Measurements from ENCODE around the gene HSDL2.

HSDL2 gene

GRCh38 chr9:112505607-112506006 lies 125.7 kb downstream of the HSDL2 start:
- TF ChIP-seq ZFP30 (CRISPR knock-in tag; IDR thresholded peaks at IDR 0.05) (no peak), ZNF565 (CRISPR knock-in tag; conservative IDR thresholded peaks at IDR 0.05; ENCODE audit: low read depth) (no peak), SNAI2 (CRISPR knock-in tag; IDR thresholded peaks at IDR 0.05) (no peak), OSR1 (CRISPR knock-in tag; IDR thresholded peaks at IDR 0.05) (no peak), ISL1 (CRISPR knock-in tag; IDR thresholded peaks at IDR 0.05) (no peak), ARNTL (CRISPR knock-in tag; IDR thresholded peaks at IDR 0.05; ENCODE audit: borderline replicate concordance, low read depth) (no peak), BACH2 (CRISPR knock-in tag; IDR thresholded peaks at IDR 0.05; ENCODE audit: borderline replicate concordance) (no peak), PPARA (CRISPR knock-in tag; IDR thresholded peaks at IDR 0.05; ENCODE audit: borderline replicate concordance) (no peak), ZNF8 (CRISPR knock-in tag; IDR thresholded peaks at IDR 0.05) (no peak), ZC3H10 (CRISPR knock-in tag; IDR thresholded peaks at IDR 0.05) (no peak), CSDC2 (CRISPR knock-in tag; IDR thresholded peaks at IDR 0.05) (no peak), GLIS3 (CRISPR knock-in tag; IDR thresholded peaks at IDR 0.05) (no peak), TCF4 (CRISPR knock-in tag; IDR thresholded peaks at IDR 0.05; ENCODE audit: borderline replicate concordance) (no peak), ZNF70 (CRISPR knock-in tag; IDR thresholded peaks at IDR 0.05) (no peak), TOX (CRISPR knock-in tag; IDR thresholded peaks at IDR 0.05; ENCODE audit: borderline replicate concordance) (no peak), ESRRG (CRISPR knock-in tag; IDR thresholded peaks at IDR 0.05) (no peak)
- TF ChIP-seq, protein P1, sequence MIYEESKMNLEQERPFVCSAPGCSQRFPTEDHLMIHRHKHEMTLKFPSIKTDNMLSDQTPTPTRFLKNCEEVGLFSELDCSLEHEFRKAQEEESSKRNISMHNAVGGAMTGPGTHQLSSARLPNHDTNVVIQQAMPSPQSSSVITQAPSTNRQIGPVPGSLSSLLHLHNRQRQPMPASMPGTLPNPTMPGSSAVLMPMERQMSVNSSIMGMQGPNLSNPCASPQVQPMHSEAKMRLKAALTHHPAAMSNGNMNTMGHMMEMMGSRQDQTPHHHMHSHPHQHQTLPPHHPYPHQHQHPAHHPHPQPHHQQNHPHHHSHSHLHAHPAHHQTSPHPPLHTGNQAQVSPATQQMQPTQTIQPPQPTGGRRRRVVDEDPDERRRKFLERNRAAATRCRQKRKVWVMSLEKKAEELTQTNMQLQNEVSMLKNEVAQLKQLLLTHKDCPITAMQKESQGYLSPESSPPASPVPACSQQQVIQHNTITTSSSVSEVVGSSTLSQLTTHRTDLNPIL (CRISPR knock-in tag; IDR thresholded peaks at IDR 0.05; ENCODE audit: low read depth): no peak
- TF ChIP-seq, protein P2, sequence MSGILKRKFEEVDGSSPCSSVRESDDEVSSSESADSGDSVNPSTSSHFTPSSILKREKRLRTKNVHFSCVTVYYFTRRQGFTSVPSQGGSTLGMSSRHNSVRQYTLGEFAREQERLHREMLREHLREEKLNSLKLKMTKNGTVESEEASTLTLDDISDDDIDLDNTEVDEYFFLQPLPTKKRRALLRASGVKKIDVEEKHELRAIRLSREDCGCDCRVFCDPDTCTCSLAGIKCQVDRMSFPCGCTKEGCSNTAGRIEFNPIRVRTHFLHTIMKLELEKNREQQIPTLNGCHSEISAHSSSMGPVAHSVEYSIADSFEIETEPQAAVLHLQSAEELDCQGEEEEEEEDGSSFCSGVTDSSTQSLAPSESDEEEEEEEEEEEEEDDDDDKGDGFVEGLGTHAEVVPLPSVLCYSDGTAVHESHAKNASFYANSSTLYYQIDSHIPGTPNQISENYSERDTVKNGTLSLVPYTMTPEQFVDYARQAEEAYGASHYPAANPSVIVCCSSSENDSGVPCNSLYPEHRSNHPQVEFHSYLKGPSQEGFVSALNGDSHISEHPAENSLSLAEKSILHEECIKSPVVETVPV (CRISPR knock-in tag; IDR thresholded peaks at IDR 0.05): no peak
- TF ChIP-seq, protein P3, sequence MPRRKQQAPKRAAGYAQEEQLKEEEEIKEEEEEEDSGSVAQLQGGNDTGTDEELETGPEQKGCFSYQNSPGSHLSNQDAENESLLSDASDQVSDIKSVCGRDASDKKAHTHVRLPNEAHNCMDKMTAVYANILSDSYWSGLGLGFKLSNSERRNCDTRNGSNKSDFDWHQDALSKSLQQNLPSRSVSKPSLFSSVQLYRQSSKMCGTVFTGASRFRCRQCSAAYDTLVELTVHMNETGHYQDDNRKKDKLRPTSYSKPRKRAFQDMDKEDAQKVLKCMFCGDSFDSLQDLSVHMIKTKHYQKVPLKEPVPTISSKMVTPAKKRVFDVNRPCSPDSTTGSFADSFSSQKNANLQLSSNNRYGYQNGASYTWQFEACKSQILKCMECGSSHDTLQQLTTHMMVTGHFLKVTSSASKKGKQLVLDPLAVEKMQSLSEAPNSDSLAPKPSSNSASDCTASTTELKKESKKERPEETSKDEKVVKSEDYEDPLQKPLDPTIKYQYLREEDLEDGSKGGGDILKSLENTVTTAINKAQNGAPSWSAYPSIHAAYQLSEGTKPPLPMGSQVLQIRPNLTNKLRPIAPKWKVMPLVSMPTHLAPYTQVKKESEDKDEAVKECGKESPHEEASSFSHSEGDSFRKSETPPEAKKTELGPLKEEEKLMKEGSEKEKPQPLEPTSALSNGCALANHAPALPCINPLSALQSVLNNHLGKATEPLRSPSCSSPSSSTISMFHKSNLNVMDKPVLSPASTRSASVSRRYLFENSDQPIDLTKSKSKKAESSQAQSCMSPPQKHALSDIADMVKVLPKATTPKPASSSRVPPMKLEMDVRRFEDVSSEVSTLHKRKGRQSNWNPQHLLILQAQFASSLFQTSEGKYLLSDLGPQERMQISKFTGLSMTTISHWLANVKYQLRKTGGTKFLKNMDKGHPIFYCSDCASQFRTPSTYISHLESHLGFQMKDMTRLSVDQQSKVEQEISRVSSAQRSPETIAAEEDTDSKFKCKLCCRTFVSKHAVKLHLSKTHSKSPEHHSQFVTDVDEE (CRISPR knock-in tag; IDR thresholded peaks at IDR 0.05): no peak
- no peak for ATAC-seq

DNA sequence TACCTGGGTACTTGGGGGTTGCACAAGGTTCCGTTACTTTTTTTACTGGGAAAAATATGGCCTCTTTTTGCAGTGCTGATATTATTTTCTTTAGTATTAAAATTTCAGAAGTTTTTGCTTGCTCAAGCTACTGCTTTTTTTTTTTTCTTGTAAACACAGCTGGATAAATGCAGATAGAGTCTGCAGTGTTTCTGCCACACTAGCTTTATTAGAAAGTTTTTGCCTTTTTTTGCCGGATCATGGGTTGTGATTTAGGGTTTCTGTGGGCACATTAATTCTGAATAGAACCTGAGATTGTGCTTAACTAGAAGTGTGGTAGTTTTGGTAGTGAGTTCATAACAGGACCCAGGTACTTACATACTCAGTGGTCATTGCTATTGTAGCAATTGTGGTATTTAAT lies 126.7 kb downstream of the HSDL2 start:
- TF ChIP-seq CSDC2 (CRISPR knock-in tag; IDR thresholded peaks at IDR 0.05): no peak
- no peak for TF ChIP-seq ZC3H10 (CRISPR knock-in tag; IDR thresholded peaks at IDR 0.05)
- no peak for TF ChIP-seq ZNF70 (CRISPR knock-in tag; IDR thresholded peaks at IDR 0.05)
- TF ChIP-seq ZFP30 (CRISPR knock-in tag; IDR thresholded peaks at IDR 0.05): no peak
- no peak for TF ChIP-seq ZFP3 (CRISPR knock-in tag; IDR thresholded peaks at IDR 0.05)
- no peak for TF ChIP-seq ZNF565 (CRISPR knock-in tag; conservative IDR thresholded peaks at IDR 0.05; ENCODE audit: low read depth)
- no peak for TF ChIP-seq ISL1 (CRISPR knock-in tag; IDR thresholded peaks at IDR 0.05)
- TF ChIP-seq POU6F1 (CRISPR knock-in tag; IDR thresholded peaks at IDR 0.05; ENCODE audit: borderline replicate concordance, low read depth): no peak
- TF ChIP-seq, protein P1 (CRISPR knock-in tag; IDR thresholded peaks at IDR 0.05; ENCODE audit: low read depth): no peak
- no peak for TF ChIP-seq OSR1 (CRISPR knock-in tag; IDR thresholded peaks at IDR 0.05)
- TF ChIP-seq TOX (CRISPR knock-in tag; IDR thresholded peaks at IDR 0.05; ENCODE audit: borderline replicate concordance): no peak
- no peak for TF ChIP-seq PATZ1 (CRISPR knock-in tag; IDR thresholded peaks at IDR 0.05; ENCODE audit: borderline replicate concordance)
- TF ChIP-seq GLIS3 (CRISPR knock-in tag; IDR thresholded peaks at IDR 0.05): no peak
- TF ChIP-seq SNAI2 (CRISPR knock-in tag; IDR thresholded peaks at IDR 0.05): no peak
- no peak for TF ChIP-seq ESRRG (CRISPR knock-in tag; IDR thresholded peaks at IDR 0.05)
- TF ChIP-seq, protein P2 (CRISPR knock-in tag; IDR thresholded peaks at IDR 0.05): no peak
- TF ChIP-seq, protein P3 (CRISPR knock-in tag; IDR thresholded peaks at IDR 0.05): no peak
- no peak for TF ChIP-seq BACH2 (CRISPR knock-in tag; IDR thresholded peaks at IDR 0.05; ENCODE audit: borderline replicate concordance)
- TF ChIP-seq PPARA (CRISPR knock-in tag; IDR thresholded peaks at IDR 0.05; ENCODE audit: borderline replicate concordance): no peak
- TF ChIP-seq TCF4 (CRISPR knock-in tag; IDR thresholded peaks at IDR 0.05; ENCODE audit: borderline replicate concordance): no peak
- no peak for ATAC-seq

Measured in SK-N-SH treated with all-trans-retinoic acid at 6 μM for 48 hours (cell line).